HepG2 (cell line): ENCODE data around the gene PISD. TPM values are rescaled to one million over a fixed set of nuclear protein-coding genes. Genes with fewer than 3 reads are reported as not detected.

Experiments
- DZIP1 ChIP-seq: sonication (generic); formaldehyde crosslinking; IDR thresholded peaks from 2 replicates; pipeline ENCODE4 v1.5.0; 2020; ENCODE audit warnings: mild to moderate bottlenecking, missing genetic modification reagents
- EP300 ChIP-seq, 3 experiments: sonication (generic) in 1 of 3; formaldehyde crosslinking in 1 of 3; IDR thresholded peaks; 2 replicates each; pipeline versions ENCODE4 v1.5.1 to v1.6.1; 2011 to 2020; ENCODE audit warnings: low read depth in 2 of 3, low read length in 2 of 3, borderline replicate concordance in 1 of 3, improper control_type of control experiment in 1 of 3, mild to moderate bottlenecking in 1 of 3, missing genetic modification reagents in 1 of 3, moderate library complexity in 1 of 3
- HIVEP1 ChIP-seq: sonication (generic); formaldehyde crosslinking; IDR thresholded peaks from 2 replicates; pipeline ENCODE4 v1.4.0; 2020; ENCODE audit warnings: mild to moderate bottlenecking, missing genetic modification reagents
- MIER3 ChIP-seq: IDR thresholded peaks from 2 replicates; pipeline ENCODE4 v1.6.1; 2016; ENCODE audit warnings: missing compliant biosample characterization, borderline replicate concordance
- POLR2AphosphoS2 ChIP-seq: IDR thresholded peaks from 2 replicates; pipeline ENCODE4 v1.6.1; 2011; ENCODE audit warnings: low read depth, low read length, improper control_type of control experiment
- RXRB ChIP-seq: IDR thresholded peaks from 2 replicates; pipeline ENCODE4 v1.6.1; 2016; ENCODE audit warnings: borderline replicate concordance, missing genetic modification reagents, missing compliant biosample characterization
- TBX2 ChIP-seq: sonication (generic); formaldehyde crosslinking; IDR thresholded peaks from 2 replicates; pipeline ENCODE4 v1.5.0; 2020; ENCODE audit warnings: missing genetic modification reagents, mild to moderate bottlenecking, borderline replicate concordance
- TCF7L2 ChIP-seq: IDR thresholded peaks from 2 replicates; pipeline ENCODE4 v1.6.1; 2011; ENCODE audit warnings: mild to moderate bottlenecking, low read depth, low read length, moderate library complexity
- TFDP2 ChIP-seq: sonication (generic); formaldehyde crosslinking; IDR thresholded peaks from 2 replicates; pipeline ENCODE4 v1.4.0; 2020; ENCODE audit warnings: missing genetic modification reagents
- TGIF2 ChIP-seq: IDR thresholded peaks from 2 replicates; pipeline ENCODE4 v1.6.1; 2016; ENCODE audit warnings: control low read depth, missing compliant biosample characterization
- ZNF383 ChIP-seq: sonication (generic); formaldehyde crosslinking; IDR thresholded peaks from 2 replicates; pipeline ENCODE4 v1.4.0; 2020; ENCODE audit warnings: missing genetic modification reagents, mild to moderate bottlenecking, borderline replicate concordance
- ZNF615 ChIP-seq: sonication (generic); formaldehyde crosslinking; IDR thresholded peaks from 2 replicates; pipeline ENCODE4 v1.5.0; 2020; ENCODE audit warnings: mild to moderate bottlenecking, missing genetic modification reagents, borderline replicate concordance
- ZNF883 ChIP-seq: sonication (generic); formaldehyde crosslinking; IDR thresholded peaks from 2 replicates; pipeline ENCODE4 v1.5.1; 2020; ENCODE audit warnings: mild to moderate bottlenecking, missing genetic modification reagents; ENCODE audit errors: not compliant biosample characterization
- ZNF891 ChIP-seq: sonication (generic); formaldehyde crosslinking; IDR thresholded peaks from 2 replicates; pipeline ENCODE4 v1.5.0; 2020; ENCODE audit warnings: mild to moderate bottlenecking, missing genetic modification reagents
- polyA plus RNA-seq, 8 experiments: library from polyadenylated mRNA; depleted of rRNA in 3 of 8; stranded (reverse) in 7 of 8; unstranded in 1 of 8; fragments of >200 nt; fragmentation: Illumina TruSeq in 4 of 8; extraction: Trizol in 4 of 8; gene quantifications; 2 replicates each; pipeline versions ENCODE4 v1.2.1 to v1.2.3, GENCODE V29; 2011 to 2016; ENCODE audit warnings: low read depth in 4 of 8, missing spikeins in 1 of 8, mixed read lengths in 1 of 8; ENCODE audit not compliant: insufficient read depth in 1 of 8
- total RNA-seq, 5 experiments: library from RNA; depleted of rRNA; stranded (reverse); fragments of >200 nt; fragmentation: Illumina TruSeq; extraction: Trizol; gene quantifications; 2 replicates each; pipeline ENCODE4 v1.2.3, GENCODE V29; 2016; ENCODE audit warnings: low read depth in 1 of 5
- TF ChIP-seq, protein P1 (sequence below): IDR thresholded peaks from 2 replicates; pipeline ENCODE4 v1.6.1; 2012; ENCODE audit warnings: inconsistent platforms
- TF ChIP-seq, protein P2 (sequence below): sonication (generic); formaldehyde crosslinking; IDR thresholded peaks from 2 replicates; pipeline ENCODE4 v1.4.0; 2020; ENCODE audit warnings: mild to moderate bottlenecking, missing genetic modification reagents, borderline replicate concordance
- TF ChIP-seq, protein P3 (sequence below): sonication (generic); formaldehyde crosslinking; IDR thresholded peaks from 2 replicates; pipeline ENCODE4 v1.5.0; 2020; ENCODE audit warnings: missing genetic modification reagents

The PISD gene
- total and polyA plus RNA-seq, 2 of the 13 experiments (the other 11 are each of a cell fraction or from before 2014, with no cell fraction given) = 30.1 to 47.7 TPM

DNA sequence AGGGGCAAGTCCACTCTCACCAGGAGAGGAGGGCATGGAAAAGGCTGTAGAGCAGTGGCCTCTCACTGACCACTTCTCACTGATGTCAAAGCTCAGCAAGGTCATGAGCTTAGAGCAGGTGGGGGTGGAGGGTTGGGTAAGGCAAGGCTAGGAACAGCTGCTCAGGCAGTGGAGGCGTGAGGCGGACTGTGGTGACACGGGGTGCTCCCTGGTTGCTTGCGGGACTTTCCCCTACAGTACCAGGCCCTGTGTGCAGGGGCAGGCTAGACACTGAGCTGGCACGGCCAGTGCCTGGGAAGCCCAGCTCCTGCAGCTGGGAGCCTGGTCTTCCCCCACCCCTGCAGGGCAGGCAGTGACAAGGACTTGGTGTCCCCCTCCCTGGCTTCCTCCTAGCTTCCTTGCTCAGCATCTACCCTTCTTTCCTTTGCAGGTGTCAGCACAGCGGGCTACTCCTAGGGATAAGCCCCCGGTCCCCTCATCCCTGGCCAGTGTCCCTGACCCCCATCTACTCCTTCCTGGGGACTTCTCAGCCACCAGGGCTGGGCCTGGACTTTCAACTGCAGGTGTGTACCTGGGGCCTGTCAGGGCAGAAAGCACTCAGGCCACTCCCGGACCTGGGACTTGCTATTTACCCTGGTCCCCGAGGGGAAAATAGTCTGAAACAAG is 45.6 kb downstream of the PISD start (continued):
- peak; percentile 45; the same call in 1 of the 2 replicates for TF ChIP-seq HIVEP1 (CRISPR knock-in tag)
- no peak for TF ChIP-seq POLR2AphosphoS2
- TF ChIP-seq, protein P1, sequence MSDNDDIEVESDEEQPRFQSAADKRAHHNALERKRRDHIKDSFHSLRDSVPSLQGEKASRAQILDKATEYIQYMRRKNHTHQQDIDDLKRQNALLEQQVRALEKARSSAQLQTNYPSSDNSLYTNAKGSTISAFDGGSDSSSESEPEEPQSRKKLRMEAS = no peak
- TF ChIP-seq EP300 (IDR thresholded peaks at IDR 0.05; ENCODE audit: low read depth in 2 of 2, low read length in 2 of 2) = no peak
- no peak for TF ChIP-seq EP300 (CRISPR knock-in tag; IDR thresholded peaks at IDR 0.05; ENCODE audit: borderline replicate concordance)
- TF ChIP-seq TBX2 (CRISPR knock-in tag) = no peak; the same call in 1 of the 2 replicates
- TF ChIP-seq, protein P2, sequence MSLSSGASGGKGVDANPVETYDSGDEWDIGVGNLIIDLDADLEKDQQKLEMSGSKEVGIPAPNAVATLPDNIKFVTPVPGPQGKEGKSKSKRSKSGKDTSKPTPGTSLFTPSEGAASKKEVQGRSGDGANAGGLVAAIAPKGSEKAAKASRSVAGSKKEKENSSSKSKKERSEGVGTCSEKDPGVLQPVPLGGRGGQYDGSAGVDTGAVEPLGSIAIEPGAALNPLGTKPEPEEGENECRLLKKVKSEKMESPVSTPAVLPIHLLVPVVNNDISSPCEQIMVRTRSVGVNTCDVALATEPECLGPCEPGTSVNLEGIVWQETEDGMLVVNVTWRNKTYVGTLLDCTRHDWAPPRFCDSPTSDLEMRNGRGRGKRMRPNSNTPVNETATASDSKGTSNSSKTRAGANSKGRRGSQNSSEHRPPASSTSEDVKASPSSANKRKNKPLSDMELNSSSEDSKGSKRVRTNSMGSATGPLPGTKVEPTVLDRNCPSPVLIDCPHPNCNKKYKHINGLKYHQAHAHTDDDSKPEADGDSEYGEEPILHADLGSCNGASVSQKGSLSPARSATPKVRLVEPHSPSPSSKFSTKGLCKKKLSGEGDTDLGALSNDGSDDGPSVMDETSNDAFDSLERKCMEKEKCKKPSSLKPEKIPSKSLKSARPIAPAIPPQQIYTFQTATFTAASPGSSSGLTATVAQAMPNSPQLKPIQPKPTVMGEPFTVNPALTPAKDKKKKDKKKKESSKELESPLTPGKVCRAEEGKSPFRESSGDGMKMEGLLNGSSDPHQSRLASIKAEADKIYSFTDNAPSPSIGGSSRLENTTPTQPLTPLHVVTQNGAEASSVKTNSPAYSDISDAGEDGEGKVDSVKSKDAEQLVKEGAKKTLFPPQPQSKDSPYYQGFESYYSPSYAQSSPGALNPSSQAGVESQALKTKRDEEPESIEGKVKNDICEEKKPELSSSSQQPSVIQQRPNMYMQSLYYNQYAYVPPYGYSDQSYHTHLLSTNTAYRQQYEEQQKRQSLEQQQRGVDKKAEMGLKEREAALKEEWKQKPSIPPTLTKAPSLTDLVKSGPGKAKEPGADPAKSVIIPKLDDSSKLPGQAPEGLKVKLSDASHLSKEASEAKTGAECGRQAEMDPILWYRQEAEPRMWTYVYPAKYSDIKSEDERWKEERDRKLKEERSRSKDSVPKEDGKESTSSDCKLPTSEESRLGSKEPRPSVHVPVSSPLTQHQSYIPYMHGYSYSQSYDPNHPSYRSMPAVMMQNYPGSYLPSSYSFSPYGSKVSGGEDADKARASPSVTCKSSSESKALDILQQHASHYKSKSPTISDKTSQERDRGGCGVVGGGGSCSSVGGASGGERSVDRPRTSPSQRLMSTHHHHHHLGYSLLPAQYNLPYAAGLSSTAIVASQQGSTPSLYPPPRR = no peak
- no peak for TF ChIP-seq TCF7L2
- TF ChIP-seq ZNF615 (CRISPR knock-in tag) = no peak
- no peak for TF ChIP-seq TFDP2 (CRISPR knock-in tag)
- TF ChIP-seq RXRB (CRISPR knock-in tag) = no peak
- TF ChIP-seq, protein P3, sequence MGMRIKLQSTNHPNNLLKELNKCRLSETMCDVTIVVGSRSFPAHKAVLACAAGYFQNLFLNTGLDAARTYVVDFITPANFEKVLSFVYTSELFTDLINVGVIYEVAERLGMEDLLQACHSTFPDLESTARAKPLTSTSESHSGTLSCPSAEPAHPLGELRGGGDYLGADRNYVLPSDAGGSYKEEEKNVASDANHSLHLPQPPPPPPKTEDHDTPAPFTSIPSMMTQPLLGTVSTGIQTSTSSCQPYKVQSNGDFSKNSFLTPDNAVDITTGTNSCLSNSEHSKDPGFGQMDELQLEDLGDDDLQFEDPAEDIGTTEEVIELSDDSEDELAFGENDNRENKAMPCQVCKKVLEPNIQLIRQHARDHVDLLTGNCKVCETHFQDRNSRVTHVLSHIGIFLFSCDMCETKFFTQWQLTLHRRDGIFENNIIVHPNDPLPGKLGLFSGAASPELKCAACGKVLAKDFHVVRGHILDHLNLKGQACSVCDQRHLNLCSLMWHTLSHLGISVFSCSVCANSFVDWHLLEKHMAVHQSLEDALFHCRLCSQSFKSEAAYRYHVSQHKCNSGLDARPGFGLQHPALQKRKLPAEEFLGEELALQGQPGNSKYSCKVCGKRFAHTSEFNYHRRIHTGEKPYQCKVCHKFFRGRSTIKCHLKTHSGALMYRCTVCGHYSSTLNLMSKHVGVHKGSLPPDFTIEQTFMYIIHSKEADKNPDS (CRISPR knock-in tag) = peak; percentile 35; the same call in 1 of the 2 replicates
- no peak for TF ChIP-seq ZNF383 (CRISPR knock-in tag)
- no peak for TF ChIP-seq MIER3 (CRISPR knock-in tag)
- TF ChIP-seq ZNF883 (CRISPR knock-in tag) = no peak
- 0 out of 2 replicates have a peak, but pooled peaks have one; percentile 15 for TF ChIP-seq ZNF891 (CRISPR knock-in tag)
- no peak for TF ChIP-seq TGIF2 (CRISPR knock-in tag)
- no peak for TF ChIP-seq DZIP1
